ENCODE results near the gene CDKN2AIPNL. TPM values are rescaled to one million over a fixed set of nuclear protein-coding genes. Genes with fewer than 3 reads are reported as not detected.

CDKN2AIPNL gene
- total RNA-seq, 2 donors from 2014 or later = 3.0 to 14.5 TPM

DNA sequence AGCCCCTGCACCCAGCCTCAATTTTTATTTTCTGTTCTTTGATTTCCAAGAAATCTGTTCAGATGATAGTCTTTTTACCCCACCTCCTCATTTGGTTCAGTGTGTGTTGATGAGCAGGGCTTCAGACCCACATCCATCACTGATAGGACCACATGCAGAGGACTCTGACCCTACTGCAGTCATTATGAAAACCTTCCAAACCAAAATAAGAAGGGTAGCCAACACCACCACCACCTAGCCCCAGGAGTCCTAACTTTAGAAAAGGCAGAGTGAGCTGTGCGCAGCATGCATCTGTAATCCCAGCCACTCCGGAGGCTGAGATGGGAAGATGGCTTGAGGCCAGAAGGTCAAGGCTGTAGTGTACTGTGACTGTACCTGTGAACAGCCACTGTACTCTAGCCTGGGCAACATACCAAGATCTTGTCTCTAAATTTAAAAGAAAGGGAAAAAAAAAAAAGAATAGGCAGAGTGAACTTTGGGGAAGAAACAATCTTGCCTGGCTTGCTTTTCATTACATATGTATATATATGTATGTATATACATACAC is 13.0 kb downstream of the CDKN2AIPNL start:
- no peak for ATAC-seq
- no peaks in the 10 kb centered on the region for H3K27me3 ChIP-seq
- intact Hi-C loops (cut with DNase I) = no loop called here
- DNase-seq = peak; percentile 31 to 53 (median 39)
- TF ChIP-seq, protein P1, sequence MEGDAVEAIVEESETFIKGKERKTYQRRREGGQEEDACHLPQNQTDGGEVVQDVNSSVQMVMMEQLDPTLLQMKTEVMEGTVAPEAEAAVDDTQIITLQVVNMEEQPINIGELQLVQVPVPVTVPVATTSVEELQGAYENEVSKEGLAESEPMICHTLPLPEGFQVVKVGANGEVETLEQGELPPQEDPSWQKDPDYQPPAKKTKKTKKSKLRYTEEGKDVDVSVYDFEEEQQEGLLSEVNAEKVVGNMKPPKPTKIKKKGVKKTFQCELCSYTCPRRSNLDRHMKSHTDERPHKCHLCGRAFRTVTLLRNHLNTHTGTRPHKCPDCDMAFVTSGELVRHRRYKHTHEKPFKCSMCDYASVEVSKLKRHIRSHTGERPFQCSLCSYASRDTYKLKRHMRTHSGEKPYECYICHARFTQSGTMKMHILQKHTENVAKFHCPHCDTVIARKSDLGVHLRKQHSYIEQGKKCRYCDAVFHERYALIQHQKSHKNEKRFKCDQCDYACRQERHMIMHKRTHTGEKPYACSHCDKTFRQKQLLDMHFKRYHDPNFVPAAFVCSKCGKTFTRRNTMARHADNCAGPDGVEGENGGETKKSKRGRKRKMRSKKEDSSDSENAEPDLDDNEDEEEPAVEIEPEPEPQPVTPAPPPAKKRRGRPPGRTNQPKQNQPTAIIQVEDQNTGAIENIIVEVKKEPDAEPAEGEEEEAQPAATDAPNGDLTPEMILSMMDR (IDR thresholded peaks at IDR 0.05) = no peak
- no peak for TF ChIP-seq POLR2A (IDR thresholded peaks at IDR 0.05)
- H3K4me3 ChIP-seq = no peak overlapping the region
- no peaks in the 10 kb centered on the region for H3K9me3 ChIP-seq
- peaks cover 10% of the 10 kb centered on the region for H3K4me1 ChIP-seq
- peaks cover 0 to 6% of the 10 kb centered on the region in 2 donors for H3K36me3 ChIP-seq (replicated peaks in 1 of 2; ENCODE audit: insufficient read depth in 1 of 2, low read depth in 2 of 2)
- no peak overlapping the region for H3K27ac ChIP-seq
- WGBS, 2 donors = 38 to 40% methylated on average over 2 of the region's 2 CpGs

DNA sequence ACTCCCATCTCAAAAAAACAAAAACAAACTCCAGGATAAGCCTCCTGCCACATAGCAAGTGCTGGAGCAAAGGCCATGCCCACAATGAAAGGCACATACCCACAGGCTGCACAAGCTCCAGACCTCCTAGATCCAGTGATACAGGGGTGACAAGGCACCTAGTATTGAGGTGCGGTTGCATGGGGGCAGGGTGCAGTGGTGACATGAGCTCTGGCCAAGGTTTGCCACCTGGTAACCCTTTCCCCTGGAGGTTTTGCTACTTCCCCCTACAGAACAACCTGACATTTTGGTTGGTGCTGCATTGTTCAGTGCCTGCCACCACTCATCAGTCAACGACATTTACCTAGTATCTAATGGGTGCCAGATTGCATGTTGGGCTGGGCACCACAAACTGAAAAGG is 14.5 kb downstream of the CDKN2AIPNL start:
- Histone ChIP-seq H3K36me3 (replicated peaks in 1 of 2; ENCODE audit: insufficient read depth in 1 of 2, low read depth in 2 of 2) (peaks cover 7 to 16% of the 10 kb centered on the region in 2 donors), H3K27ac (no peak overlapping the region), H3K9me3 (no peaks in the 10 kb centered on the region), H3K4me1 (peaks cover 7% of the 10 kb centered on the region), H3K27me3 (no peaks in the 10 kb centered on the region), H3K4me3 (no peak overlapping the region)
- no peak for TF ChIP-seq POLR2A (IDR thresholded peaks at IDR 0.05)
- TF ChIP-seq, protein P1 (IDR thresholded peaks at IDR 0.05) = no peak
- WGBS, 2 donors = 89 to 94% methylated on average over 2 of the region's 2 CpGs
- intact Hi-C loops (cut with DNase I) = no loop called here
- DNase-seq (no peak), ATAC-seq (no peak)

DNA sequence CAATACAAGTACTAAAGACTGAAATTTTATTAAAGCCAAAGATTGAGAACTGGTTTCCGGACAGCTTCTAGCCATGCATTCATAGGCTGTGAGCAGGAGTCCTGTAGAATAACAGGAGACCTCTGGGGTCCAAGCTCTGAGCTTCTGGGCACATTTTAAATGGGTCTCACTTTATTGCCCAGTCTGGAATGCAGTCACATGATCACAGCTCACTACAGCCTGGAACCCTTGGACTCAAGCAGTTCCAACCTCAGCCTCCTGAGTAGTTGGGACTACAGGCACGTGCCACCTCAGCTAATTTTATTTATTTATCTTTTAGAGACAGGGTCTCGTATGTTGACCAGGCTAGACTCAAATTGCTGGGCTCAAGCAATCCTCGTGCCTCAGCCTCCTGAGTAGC is 15.4 kb downstream of the CDKN2AIPNL start:
- TF ChIP-seq, protein P1 (IDR thresholded peaks at IDR 0.05) = no peak
- TF ChIP-seq POLR2A (IDR thresholded peaks at IDR 0.05) = no peak
- no peak for ATAC-seq
- DNase-seq = no peak
- peaks cover 7% of the 10 kb centered on the region for H3K4me1 ChIP-seq
- H3K27ac ChIP-seq = no peak overlapping the region
- H3K9me3 ChIP-seq = no peaks in the 10 kb centered on the region
- H3K36me3 ChIP-seq (replicated peaks in 1 of 2; ENCODE audit: insufficient read depth in 1 of 2, low read depth in 2 of 2) = peaks cover 7 to 24% of the 10 kb centered on the region in 2 donors
- 84 to 90% methylated on average over 4 of the region's 4 CpGs for WGBS, 2 donors
- H3K4me3 ChIP-seq = no peak overlapping the region
- intact Hi-C loops (cut with DNase I) = no loop called here
- no peaks in the 10 kb centered on the region for H3K27me3 ChIP-seq

DNA sequence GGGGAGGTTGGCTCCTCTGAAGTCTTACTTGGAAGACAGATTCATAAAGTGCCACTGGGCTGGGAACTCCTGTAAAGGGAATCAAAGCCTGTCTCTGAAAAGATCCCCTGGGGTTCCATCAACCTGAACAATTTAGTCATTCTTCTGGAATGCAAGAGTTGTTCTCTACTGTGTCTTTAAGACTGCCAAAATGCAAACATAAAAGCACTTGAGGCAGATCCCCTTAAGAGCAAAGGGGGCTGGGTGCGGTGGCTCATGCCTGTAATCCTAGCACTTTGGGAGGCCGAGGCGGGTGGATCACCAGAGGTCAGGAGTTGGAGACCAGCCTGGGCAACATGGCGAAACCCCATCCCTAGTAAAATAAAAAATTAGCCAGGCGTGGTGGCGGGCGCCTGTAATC is 16.7 kb downstream of the CDKN2AIPNL start:
- intact Hi-C loops (cut with DNase I) = no loop called here
- no peaks in the 10 kb centered on the region for H3K9me3 ChIP-seq
- H3K27ac ChIP-seq = no peak overlapping the region
- no peak overlapping the region for H3K4me3 ChIP-seq
- 81 to 95% methylated on average over 4 to 7 of the region's 7 CpGs for WGBS, 2 donors
- ATAC-seq (no peak), DNase-seq (no peak)
- peaks cover 7% of the 10 kb centered on the region for H3K4me1 ChIP-seq
- no peaks in the 10 kb centered on the region for H3K27me3 ChIP-seq
- no peak for TF ChIP-seq POLR2A (IDR thresholded peaks at IDR 0.05)
- TF ChIP-seq, protein P1 (IDR thresholded peaks at IDR 0.05) = no peak
- peaks cover 19 to 30% of the 10 kb centered on the region in 2 donors for H3K36me3 ChIP-seq (replicated peaks in 1 of 2; ENCODE audit: insufficient read depth in 1 of 2, low read depth in 2 of 2)

DNA sequence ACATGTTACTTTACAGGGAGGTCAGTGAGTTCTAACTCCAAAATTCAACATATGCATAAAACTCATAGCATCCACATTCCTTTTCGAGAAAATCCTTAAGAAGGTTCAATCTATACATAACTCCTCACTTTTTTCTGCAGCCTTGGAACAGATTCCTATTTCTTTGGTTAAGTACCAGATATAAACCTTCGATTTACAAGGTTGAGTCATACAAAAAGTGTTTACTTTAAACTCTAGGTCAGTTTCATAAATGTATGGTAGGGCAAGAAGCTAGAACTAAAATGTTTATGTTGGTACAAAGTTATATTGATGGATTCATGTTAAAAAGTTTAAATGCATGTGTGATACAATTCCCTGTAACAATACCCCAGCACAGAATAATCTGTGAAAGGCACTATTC is 19.4 kb downstream of the CDKN2AIPNL start:
- 62 to 73% methylated on average over 2 of the region's 2 CpGs for WGBS, 2 donors
- DNase-seq = no peak
- Histone ChIP-seq H3K4me3 (no peak overlapping the region), H3K27ac (no peak overlapping the region), H3K27me3 (no peaks in the 10 kb centered on the region), H3K4me1 (no peaks in the 10 kb centered on the region), H3K9me3 (no peaks in the 10 kb centered on the region), H3K36me3 (replicated peaks in 1 of 2; ENCODE audit: insufficient read depth in 1 of 2, low read depth in 2 of 2) (peaks cover 23 to 51% of the 10 kb centered on the region in 2 donors)
- intact Hi-C loops (cut with DNase I) = no loop called here
- TF ChIP-seq, protein P1 (IDR thresholded peaks at IDR 0.05) = no peak
- no peak for TF ChIP-seq POLR2A (IDR thresholded peaks at IDR 0.05)
- ATAC-seq = no peak
